SU-DHL-6 (cell line): Measurements from ENCODE around the gene C10orf53.

Experiments used
- H2AFZ ChIP-seq: fragments of 200-600 bp; sonication (generic); 2 replicates; pipeline ENCODE4 v1.6.1; 2014; ENCODE audit warnings: low read depth, mild to moderate bottlenecking, moderate library complexity, mixed read lengths, antibody characterized with exemption, low read length; ENCODE audit not compliant: severe bottlenecking
- H3F3A ChIP-seq: fragments of 200-600 bp; shearing (Covaris generic); 2 replicates; pipeline ENCODE4 v1.6.0; 2016; ENCODE audit warnings: antibody characterized with exemption, mild to moderate bottlenecking; ENCODE audit not compliant: insufficient read depth
- H3K27ac ChIP-seq: fragments of 200-600 bp; sonication (generic); 2 replicates; pipeline ENCODE4 v1.5.1; 2016; ENCODE audit warnings: low read depth, mild to moderate bottlenecking, low read length, moderate library complexity, mixed read lengths
- H3K27me3 ChIP-seq: fragments of 200-600 bp; sonication (generic), shearing (Covaris generic); 2 replicates; pipeline ENCODE4 v1.6.0; 2014; ENCODE audit warnings: mild to moderate bottlenecking, low read length
- H3K36me3 ChIP-seq: fragments of 200-600 bp; sonication (generic); 2 replicates; pipeline ENCODE4 v1.6.1; 2014; ENCODE audit warnings: mild to moderate bottlenecking, low read length, mixed read lengths
- H3K4me2 ChIP-seq: fragments of 300-600, 200-600 bp; shearing (Covaris generic), sonication (generic); 2 replicates; pipeline ENCODE4 v1.6.0; 2014; ENCODE audit warnings: low read length, low read depth, mild to moderate bottlenecking; ENCODE audit not compliant: poor library complexity, severe bottlenecking
- H3K4me3 ChIP-seq: fragments of 200-600 bp; sonication (generic); 2 replicates; pipeline ENCODE4 v1.5.1; 2014; ENCODE audit warnings: antibody characterized with exemption, low read length, mild to moderate bottlenecking, mixed read lengths; ENCODE audit not compliant: insufficient read depth, poor library complexity, severe bottlenecking
- H3K79me2 ChIP-seq: fragments of 200-600 bp; sonication (generic); 2 replicates; pipeline ENCODE4 v1.6.1; 2014; ENCODE audit warnings: mild to moderate bottlenecking, low read length, moderate library complexity; ENCODE audit not compliant: insufficient read depth
- H3K9ac ChIP-seq: fragments of 200-600 bp; sonication (generic); 2 replicates; pipeline ENCODE4 v1.7.0; 2014; ENCODE audit warnings: mild to moderate bottlenecking, low read length
- H3K9me2 ChIP-seq: fragments of 200-600 bp; sonication (generic); replicated peaks from 2 replicates; pipeline ENCODE4 v1.6.1; 2014; ENCODE audit warnings: low read length; ENCODE audit not compliant: insufficient read depth
- H3K9me3 ChIP-seq: fragments of 200-600 bp; sonication (generic); 2 replicates; pipeline ENCODE4 v1.6.1; 2014; ENCODE audit warnings: low read length, mixed read lengths; ENCODE audit not compliant: insufficient read depth
- H4K20me1 ChIP-seq: fragments of 200-600 bp; sonication (generic); 2 replicates; pipeline ENCODE4 v1.6.1; 2014; ENCODE audit warnings: low read depth, mild to moderate bottlenecking, antibody characterized with exemption, low read length, moderate library complexity, mixed read lengths
- CTCF ChIP-seq: fragments of 200-600 bp; sonication (generic); IDR thresholded peaks from one replicate; pipeline ENCODE4 v1.5.1; 2017; ENCODE audit warnings: antibody characterized with exemption, mild to moderate bottlenecking, low read length, moderate library complexity; ENCODE audit not compliant: insufficient read depth, poor library complexity, severe bottlenecking
- EZH2phosphoT487 ChIP-seq: fragments of 200-600 bp; sonication (generic), shearing (Covaris generic); conservative IDR thresholded peaks from 2 replicates; pipeline ENCODE4 v1.6.1; 2018; ENCODE audit warnings: mild to moderate bottlenecking, antibody characterized with exemption, low read length, moderate library complexity, mixed read lengths

Gene C10orf53

GRCh38 chr10:49698679-49699078, 19.2 kb downstream of the C10orf53 start:
- no peak for TF ChIP-seq EZH2phosphoT487
- no peaks in the 10 kb centered on the region for H3F3A ChIP-seq
- H3K27me3 ChIP-seq: no peaks in the 10 kb centered on the region
- no peak overlapping the region for H3K4me2 ChIP-seq
- no peaks in the 10 kb centered on the region for H3K79me2 ChIP-seq
- no peaks in the 10 kb centered on the region for H3K36me3 ChIP-seq
- H3K9me2 ChIP-seq: no peaks in the 10 kb centered on the region
- H3K9ac ChIP-seq: no peak overlapping the region
- H3K9me3 ChIP-seq: no peaks in the 10 kb centered on the region
- no peak overlapping the region for H3K27ac ChIP-seq
- H4K20me1 ChIP-seq: no peaks in the 10 kb centered on the region
- H3K4me3 ChIP-seq: no peak overlapping the region
- H2AFZ ChIP-seq: no peak overlapping the region

GRCh38 chr10:49700211-49700610, 20.8 kb downstream of the C10orf53 start:
- Histone ChIP-seq H3F3A (no peaks in the 10 kb centered on the region), H3K27ac (no peak overlapping the region), H3K9me2 (no peaks in the 10 kb centered on the region), H3K4me3 (no peak overlapping the region), H3K36me3 (no peaks in the 10 kb centered on the region), H3K9me3 (no peaks in the 10 kb centered on the region), H3K4me2 (no peak overlapping the region), H2AFZ (no peak overlapping the region), H3K79me2 (no peaks in the 10 kb centered on the region), H3K27me3 (no peaks in the 10 kb centered on the region), H3K9ac (no peak overlapping the region), H4K20me1 (no peaks in the 10 kb centered on the region)
- TF ChIP-seq EZH2phosphoT487 (no peak), CTCF (no peak)

- H3K4me2 ChIP-seq: no peak overlapping the region
- no peaks in the 10 kb centered on the region for H3K9me2 ChIP-seq
- no peaks in the 10 kb centered on the region for H4K20me1 ChIP-seq
- H3F3A ChIP-seq: no peaks in the 10 kb centered on the region
- H3K36me3 ChIP-seq: no peaks in the 10 kb centered on the region
- H3K27ac ChIP-seq: no peak overlapping the region
- H3K9me3 ChIP-seq: no peaks in the 10 kb centered on the region
- no peaks in the 10 kb centered on the region for H3K79me2 ChIP-seq
- no peak overlapping the region for H3K9ac ChIP-seq
- no peak overlapping the region for H2AFZ ChIP-seq
- H3K4me3 ChIP-seq: no peak overlapping the region
- no peaks in the 10 kb centered on the region for H3K27me3 ChIP-seq
- no peak for TF ChIP-seq CTCF
- TF ChIP-seq EZH2phosphoT487: no peak
Observed at GRCh38 chr10:49700997-49701396, 21.5 kb downstream of the C10orf53 start.

GRCh38 chr10:49707585-49707984, 28.1 kb downstream of the C10orf53 start:
- Histone ChIP-seq H3F3A (no peaks in the 10 kb centered on the region), H3K9me2 (no peaks in the 10 kb centered on the region), H3K4me3 (no peak overlapping the region), H3K27ac (no peak overlapping the region), H3K79me2 (no peaks in the 10 kb centered on the region), H2AFZ (no peak overlapping the region), H4K20me1 (no peaks in the 10 kb centered on the region), H3K27me3 (no peaks in the 10 kb centered on the region), H3K36me3 (no peaks in the 10 kb centered on the region), H3K9ac (no peak overlapping the region), H3K9me3 (no peaks in the 10 kb centered on the region), H3K4me2 (no peak overlapping the region)
- TF ChIP-seq CTCF: no peak
- no peak for TF ChIP-seq EZH2phosphoT487
